CD4-positive, alpha-beta T cell treated with Interleukin-4 for 4 hours (primary cell): ENCODE measurements around the gene BBLN.
A peak's percentile ranks its signal among the peaks of the same experiment; 100 is the strongest.
"Not testable (repeated sequence)": the region's sequence is repeated elsewhere in the genome, so short reads cannot be mapped to it uniquely, and the experiment has no call there.

Experiments used
- DNase-seq: peaks from one replicate; pipeline ENCODE4 v3.0.0-alpha.2; 2020

The BBLN gene

GRCh38 chr9:128124873-128125579 lies 35.0 kb upstream of the BBLN start:
- DNase-seq: peak; percentile 41

- DNase-seq: no peak
Measured at GRCh38 chr9:128125580-128126354, 34.3 kb upstream of the BBLN start.

DNA sequence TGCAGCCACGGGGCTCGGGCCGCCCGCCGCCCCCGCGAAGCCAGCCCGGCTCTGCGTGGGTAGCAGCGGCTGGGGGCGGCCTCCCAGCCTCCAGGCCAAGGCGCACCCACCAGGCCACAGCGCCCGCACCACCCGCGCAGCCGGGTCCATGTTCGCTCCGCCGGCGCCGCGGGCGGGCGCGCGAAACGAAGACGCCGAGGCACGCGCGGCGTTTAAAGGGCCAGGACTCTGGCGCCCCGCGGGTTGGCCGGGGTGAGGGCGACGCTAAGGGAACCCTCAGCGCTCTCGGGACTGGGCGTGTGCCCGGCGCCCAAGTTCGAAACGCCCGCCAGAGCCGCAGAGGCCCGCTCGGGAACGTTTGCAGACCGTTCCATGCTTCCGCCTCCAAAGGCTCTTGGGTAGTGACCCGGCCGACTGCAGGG lies 32.5 kb upstream of the BBLN start, which contains the start of gene PTGES2:
Gene PTGES2, minus strand, starts transcription at position 162 of the 422 bp plus-strand sequence. Its CDS starts 12 bp downstream, at position 150.
- DNase-seq: peak; percentile 81

GRCh38 chr9:128127990-128128835 lies 31.9 kb upstream of the BBLN start:
- peak; percentile 92 for DNase-seq

GRCh38 chr9:128128836-128129590 lies 31.1 kb upstream of the BBLN start:
- DNase-seq: no peak

- DNase-seq: peak; percentile 57
Measured at GRCh38 chr9:128129976-128130590, 30.0 kb upstream of the BBLN start.

DNA sequence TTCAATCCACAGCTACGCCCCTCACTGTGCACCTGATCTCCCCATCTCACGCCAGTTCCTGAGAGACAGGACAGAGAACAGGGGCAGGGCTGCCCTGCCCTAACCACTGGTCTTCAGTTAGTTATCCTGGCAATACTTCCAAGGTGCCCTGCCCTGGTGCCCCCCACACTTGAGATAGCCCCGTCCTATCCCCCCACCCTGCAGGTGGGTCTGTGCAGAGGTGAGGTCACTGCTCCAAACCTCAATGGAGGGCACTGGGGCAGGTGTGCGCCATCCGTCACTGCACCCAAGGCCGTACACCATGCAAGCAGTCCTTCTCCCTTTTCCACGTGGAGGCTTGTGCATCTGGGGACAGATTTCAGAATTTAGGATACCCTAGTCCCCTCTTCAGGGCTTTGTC lies 29.4 kb upstream of the BBLN start:
- not testable (repeated sequence) for DNase-seq

DNA sequence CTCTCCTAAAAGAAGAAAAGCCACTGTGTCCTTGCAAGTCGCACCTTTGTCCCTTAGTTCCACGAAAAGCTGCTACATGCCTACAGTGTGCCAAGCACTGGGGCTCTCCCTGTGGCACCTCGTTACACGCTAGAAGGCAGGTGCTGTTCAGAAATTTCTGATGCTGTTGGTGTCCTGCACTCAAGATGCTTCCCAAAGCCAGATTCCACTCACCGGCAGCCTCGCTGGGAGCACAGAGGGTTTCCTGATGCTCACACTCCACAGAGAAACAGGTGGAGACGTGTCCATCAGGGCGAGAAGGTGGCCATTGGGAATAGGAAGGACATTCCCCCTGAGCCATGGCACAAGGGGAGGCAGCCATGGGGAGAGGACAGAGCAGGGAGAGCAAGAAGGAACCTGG lies 28.7 kb upstream of the BBLN start:
- not testable (repeated sequence) for DNase-seq

GRCh38 chr9:128132139-128132538 lies 27.9 kb upstream of the BBLN start:
- not testable (repeated sequence) for DNase-seq

- DNase-seq: not testable (repeated sequence)
Measured at GRCh38 chr9:128135561-128135960, 24.5 kb upstream of the BBLN start.

DNA sequence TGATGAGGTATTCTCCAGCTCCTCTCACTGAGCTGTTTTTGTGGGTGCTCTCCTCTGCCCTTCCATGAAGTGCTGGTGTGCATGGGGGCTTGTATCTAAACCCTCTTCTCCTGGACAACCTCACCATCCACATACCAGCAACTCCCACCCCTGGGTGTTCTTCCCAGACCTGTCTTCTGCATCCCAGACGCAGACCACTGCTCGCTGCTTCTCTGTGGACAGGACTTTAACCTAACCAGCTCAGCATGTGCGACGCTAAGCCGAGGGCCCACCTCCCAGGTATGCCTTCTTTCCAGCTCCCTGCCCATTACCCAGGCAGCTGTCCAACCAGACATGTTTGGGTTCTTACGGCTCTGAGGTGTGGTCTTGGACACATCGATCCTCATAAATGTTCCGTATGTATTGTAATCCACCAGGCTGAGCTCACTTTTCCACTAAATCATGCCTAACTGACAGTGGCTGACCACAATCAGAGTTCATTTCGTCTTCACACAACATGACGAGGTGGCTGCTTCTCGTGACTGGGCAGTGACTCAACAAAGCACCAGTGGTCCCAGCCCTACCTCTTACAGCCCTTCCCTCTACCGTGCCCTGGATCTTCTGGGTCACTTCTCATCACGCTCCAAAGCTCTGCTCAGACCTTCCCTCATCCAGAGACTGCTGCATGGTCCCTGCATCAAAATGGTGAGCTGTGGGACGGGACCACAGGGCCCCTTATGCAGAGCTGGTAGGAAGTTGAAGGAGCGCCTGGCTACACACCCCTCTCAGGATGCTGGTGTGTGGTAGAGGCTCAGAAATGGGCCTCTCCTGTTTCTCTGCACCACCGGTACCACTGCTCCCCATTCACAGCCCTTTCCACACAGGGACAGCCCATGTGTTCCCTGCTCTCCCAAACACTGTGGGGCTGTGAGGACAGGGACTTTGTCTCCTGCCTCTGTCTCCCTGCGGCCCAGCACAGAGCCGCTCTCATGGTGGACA lies 23.0 kb upstream of the BBLN start:
- DNase-seq: no peak

DNA sequence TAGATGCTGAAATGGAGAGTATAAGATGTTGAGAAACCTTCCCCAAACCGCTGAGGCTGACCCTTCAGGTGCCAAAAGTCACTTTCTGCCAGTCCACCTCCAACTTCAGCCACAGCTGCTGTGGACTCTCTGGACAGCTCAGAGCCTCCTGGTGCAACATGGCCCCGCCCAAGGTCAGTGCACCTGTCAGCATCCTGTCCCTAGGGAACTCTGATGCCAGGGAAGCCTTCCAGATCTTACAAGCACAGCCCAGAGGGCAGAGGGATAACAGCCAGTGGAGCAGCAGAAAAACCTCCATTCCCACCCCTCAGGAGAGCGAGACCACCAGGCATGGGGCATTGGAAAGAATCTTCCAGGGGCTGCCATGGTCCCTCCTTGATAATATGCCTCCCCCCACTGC lies 22.1 kb upstream of the BBLN start:
- no peak for DNase-seq

GRCh38 chr9:128139621-128140020 lies 20.4 kb upstream of the BBLN start:
- no peak for DNase-seq

- DNase-seq: no peak
Measured at GRCh38 chr9:128141604-128142003, 18.5 kb upstream of the BBLN start.

GRCh38 chr9:128142061-128142460 lies 18.0 kb upstream of the BBLN start:
- DNase-seq: no peak

GRCh38 chr9:128142596-128142995 lies 17.5 kb upstream of the BBLN start:
- no peak for DNase-seq

DNA sequence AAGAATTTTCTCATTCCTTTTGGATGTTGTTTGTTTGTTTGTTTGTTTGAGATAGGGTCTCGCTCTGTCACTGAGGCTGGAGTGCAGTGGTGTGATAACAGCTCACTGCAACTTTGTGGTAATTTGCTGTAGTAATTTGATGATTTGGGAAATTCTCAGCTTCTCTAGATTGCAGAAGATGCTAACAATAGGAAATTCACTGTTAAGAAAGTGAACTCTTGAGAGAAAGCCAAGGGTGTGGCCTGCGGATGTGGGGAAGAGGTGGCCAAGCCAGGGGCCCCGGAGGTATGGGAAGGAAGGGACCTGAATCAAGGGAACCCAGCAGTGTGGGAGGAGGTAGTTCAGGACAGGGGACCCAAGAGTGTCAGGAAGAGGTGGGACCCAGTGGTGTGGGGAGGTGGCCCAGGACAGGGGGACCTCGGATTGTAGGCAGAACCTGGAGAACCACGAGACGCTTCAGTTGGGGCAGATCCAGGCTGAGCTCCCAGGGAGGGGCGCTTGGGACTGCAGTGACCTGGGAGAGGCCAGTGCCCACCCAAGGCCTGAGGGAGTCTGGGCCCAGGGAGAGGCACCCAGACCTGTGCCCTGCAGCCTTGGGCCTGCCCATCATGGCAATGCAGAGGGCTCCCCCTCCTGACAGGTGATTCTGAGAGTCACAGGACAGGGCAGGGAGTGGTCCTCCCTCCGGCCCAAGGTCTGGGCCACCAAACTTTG lies 16.4 kb upstream of the BBLN start:
- no peak for DNase-seq

DNA sequence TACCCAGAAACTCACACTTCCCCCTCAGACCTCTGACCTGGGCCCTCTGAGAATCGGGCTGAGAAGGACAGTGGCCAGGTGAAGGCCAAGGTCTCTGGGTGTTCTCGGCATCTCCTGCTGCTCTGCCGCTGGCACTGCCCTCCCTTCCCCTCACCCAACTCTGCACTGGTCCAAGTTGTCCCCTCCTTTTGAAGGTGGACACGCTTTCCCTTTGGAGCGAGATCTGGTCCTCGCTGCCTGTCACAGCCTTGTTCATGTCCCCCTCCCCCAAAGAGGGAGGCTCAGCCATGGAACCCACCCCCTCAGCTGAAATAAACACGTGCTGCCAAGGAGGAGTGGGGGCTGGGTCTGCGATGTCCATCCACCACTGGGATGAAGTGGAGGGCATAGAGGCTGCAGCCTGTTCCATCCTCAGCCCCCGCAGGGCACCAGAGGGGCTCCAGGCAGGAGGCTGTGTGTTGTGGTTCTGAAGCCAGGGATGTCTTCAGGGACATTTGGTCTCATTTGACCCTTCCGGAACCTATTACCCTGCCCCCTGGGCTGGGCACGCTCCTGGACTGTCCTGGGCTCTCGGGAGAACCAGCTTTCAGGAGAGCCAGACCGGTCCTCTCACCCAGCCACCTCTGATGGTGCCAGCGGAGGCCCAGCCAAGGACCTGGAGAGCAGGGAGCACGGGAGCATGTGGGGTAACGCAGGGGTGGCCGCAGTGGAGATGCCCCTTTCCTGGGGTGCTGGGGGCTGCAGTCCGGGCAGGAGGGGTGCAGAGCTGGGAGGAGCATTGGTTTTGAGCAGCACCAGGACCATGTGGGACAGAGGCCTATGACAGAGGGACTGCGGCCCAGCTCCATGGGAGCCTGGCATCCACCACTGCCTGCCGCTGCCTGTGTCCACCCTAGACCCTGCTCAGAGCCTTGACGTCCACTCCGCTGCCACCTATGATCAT lies 15.6 kb upstream of the BBLN start:
- DNase-seq: no peak

GRCh38 chr9:128145536-128145935 lies 14.5 kb upstream of the BBLN start:
- no peak for DNase-seq
